HG02588 (cell line): ENCODE measurements around the gene EPN3.

Experiments
- ATAC-seq: cut with Tn5 transposase; IDR thresholded peaks from one replicate; pipeline ENCODE4 v1.9.1; 2021; ENCODE audit warnings: mild to moderate bottlenecking, moderate library complexity; ENCODE audit not compliant: unreplicated experiment

The EPN3 gene

DNA sequence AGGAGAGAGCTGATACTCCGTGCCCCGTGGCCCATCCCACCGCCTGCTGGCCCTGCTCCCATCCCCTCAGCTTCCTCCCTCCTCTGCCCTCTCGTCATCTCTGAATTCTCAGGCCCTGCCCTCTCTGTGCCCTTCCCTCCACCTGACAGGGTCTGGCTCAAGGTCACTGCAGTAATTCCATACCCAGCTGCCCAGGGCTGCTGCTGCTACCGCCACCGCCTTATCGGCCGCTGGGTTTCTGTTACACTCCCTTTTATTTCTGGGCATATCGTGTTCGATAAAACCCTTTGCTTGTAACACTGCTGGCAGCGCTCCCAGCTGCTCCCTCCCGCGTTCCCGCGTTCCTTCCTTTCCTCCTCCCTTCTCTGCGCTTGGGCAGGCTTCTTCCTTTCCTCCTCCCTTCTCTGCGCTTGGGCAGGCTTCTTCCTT lies 1.2 kb downstream of the EPN3 start:
- no peak for ATAC-seq

DNA sequence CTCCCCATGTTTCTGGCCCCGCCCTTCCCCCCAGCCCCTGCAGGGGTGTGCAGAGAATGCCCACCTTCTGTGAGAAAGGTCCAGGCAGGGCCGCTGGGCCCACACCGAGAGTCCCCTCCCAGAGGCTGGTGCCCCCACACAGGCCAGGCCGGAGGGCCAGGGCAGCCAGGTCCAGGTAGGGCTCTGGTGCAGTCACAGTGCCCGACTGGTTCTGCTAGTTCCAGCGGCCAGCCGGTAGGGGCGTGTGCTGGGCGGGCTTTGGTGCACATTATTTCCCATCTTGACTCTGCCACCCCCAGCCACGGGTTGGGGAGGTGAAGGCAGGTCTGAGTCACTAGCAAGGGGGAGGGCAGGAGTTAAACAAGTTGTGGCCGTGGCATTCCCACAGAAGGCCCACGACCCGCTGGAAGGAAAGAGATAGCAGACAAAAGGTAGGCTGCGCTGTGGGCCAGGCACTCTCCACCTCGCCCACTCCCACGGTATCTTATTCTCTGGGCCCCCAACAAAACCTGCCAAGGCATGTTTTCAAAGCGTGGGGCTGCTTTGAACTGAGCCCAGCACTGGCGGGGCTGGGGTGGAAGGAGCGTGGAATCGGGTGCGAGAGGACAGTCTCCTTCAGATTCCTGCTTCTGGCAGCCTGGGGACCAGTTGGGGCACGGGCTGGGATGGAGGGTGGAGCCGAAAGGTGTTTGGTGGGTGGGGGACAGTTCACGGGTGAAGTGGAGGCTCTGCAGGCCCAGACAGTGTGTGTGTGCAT lies 1.9 kb downstream of the EPN3 start:
- no peak for ATAC-seq

DNA sequence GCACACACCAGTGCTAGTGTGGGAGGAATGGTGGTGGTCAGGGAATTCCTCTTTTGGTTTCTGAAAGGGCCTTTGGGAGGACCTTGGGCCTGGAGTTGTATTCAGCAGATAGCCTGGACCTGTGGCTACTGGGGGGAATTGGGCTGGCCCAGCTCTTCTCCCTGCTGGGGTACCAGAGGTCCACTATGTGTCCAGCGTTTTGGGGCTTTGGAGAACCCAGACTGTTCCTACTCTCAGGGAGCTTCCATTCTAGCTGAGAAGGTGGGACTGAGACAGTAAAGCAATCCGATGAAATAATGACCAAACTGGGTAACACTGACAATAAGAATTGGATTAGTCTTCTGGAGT lies 2.4 kb downstream of the EPN3 start:
- no peak for ATAC-seq

DNA sequence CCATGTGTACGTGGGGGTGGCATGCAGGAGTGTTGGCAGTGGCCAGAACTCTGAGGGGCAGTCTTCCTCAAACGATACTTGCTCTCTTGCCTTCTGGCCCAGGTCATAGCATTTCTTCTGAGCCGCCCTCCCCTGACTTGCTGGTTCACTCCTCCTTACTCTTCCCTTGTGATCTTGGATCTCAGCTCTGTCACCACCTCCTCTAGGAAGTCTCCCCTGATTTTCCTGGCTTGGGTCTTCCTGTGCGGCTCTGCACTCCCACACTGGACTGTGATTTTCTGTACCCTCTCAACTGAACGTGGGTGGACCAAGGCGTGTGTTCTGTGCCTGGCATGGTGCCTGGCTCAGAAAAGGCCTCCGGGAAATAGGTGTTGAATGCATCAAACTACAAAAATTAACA lies 2.9 kb downstream of the EPN3 start:
- no peak for ATAC-seq

DNA sequence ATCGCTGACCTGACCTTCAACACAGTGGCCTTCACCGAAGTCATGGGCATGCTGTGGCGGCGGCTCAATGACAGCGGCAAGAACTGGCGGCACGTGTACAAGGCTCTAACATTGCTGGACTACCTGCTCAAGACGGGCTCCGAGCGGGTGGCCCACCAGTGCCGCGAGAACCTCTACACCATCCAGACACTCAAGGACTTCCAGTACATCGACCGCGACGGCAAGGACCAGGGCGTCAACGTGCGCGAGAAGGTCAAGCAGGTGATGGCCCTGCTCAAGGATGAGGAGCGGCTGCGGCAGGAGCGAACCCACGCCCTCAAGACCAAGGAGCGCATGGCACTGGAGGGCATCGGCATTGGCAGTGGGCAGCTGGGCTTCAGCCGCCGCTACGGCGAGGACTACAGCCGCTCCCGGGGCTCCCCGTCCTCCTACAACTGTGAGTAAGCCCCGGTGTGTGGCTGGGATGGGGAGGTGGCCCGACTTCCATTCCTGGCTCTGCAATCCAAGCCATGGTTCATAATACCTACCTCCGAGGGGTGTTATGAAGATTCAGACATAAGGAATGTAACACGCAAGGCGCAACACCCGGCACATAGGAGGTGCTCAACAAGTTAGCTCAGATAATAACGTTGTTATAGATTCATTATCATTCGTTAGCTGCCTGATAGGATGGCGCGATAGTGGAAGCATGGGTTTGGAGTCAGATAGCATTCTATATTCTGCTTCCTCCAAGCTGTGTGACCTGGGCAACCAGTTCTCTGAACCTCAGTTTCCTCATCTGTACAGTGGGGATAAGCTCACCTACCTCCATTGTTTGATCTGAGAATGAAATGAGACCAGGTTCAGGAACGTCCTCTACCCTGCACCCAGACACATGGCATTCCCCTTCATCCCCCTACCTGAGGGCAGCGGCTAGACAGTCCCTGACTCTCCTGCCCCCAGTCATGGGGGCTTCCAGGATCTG lies 4.4 kb downstream of the EPN3 start:
- ATAC-seq, result no peak

DNA sequence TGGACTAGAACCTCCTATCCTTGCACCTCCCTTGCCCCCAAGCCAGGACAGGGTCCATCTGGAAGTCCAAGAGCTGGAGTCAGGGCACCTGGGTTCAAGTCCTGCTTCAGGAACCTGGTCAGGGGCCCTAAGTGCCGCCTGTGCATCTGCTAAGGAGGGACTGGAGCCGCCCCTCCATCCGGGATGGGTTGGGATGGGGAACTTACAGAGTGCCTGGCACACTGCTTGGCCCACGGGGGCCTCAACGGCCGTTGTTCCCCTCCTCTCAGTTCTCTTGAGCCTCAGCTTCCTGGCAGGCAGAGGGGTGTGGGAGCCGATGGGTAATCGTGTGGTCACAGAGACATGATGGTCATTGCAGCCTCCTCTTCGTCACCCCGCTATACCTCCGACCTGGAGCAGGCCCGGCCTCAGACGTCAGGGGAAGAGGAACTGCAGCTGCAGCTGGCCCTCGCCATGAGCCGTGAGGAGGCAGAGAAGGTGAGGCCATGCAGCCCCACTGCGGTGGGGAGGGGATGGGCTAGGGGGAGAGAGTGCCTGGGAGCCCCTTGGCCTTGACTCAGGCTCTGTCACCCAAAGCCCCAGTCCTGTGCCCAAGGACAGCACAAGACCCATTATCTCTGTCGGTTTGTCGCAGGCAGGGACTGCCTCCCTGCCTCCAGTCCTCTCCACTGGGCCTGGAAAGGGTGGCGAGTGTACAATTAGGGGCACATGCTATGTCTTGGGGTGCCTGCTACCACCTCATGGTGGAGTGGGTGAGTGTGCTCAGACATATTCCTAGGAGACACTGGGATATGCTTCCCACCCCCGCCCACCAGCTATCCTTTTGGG lies 5.4 kb downstream of the EPN3 start:
- no peak for ATAC-seq

DNA sequence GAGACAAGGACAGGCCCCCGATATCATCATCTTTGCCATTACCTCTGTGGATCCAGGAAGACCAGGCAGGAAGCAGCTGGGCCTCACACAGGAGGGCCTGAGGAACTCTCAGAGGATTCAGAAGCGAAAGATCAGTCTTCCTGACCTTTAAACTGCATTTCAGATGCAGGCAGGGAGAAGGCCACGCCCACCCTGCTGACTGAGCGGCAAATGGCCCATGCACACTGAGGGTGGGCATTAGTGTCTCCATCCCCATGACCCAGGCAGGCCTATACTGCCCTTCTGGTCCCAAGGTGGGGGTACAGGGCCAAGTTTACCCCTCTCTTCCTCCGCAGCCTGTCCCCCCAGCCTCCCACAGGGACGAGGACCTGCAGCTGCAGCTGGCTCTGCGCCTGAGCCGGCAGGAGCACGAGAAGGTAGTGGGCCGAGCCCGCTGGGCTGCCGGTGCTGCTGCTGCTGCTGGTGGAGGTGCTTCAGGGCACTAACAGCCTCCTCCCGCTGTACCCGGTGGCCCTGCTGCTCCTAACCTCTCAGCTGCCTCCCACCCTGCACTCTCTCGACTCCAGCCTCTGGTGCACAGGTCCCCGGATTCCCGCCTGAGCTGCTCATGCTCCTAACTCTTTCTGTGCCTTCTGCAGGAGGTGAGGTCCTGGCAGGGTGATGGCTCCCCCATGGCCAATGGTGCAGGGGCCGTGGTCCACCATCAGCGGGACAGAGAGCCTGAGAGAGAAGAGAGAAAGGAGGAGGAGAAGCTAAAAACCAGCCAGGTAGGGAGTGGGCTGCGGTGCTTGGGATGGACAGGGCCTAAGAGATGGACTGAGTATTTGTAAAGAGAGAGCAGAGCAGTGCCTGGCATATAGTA lies 6.2 kb downstream of the EPN3 start:
- ATAC-seq, result no peak

DNA sequence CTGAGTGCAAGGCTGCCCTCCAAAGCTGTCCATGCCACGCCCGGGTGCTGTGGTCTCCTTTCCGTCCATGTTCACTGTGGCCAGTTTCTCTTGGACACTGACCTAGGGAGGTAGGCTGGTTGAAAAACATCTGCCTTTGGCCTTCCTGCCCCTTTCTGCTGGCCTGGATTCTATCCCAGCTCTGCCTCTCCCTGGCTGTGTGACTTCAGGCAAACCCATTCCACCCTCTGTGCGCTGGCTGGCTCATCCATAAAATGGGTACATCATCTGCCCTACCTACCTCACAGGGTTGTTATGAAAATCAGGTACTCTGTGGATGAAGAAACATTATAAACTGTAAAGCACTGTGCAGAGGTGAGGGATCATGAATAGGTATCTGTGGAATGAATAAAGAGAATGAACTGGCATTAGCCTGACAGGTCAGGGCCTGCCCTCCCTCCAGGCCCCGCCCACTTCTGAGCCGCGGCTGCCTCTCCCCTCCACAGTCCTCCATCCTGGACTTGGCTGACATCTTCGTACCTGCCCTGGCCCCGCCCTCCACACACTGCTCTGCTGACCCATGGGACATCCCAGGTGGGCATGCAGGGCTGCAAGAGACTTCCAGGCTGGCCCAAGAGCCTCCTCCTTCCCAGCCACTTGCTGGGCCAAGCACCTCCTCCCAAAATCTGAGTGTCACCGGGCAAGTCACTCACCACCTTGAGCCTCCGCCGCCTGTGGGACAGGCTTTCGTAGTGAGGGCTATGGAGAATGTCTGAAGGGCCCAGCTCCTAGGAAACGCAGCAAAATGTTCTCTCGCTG lies 7.4 kb downstream of the EPN3 start:
- no peak for ATAC-seq

DNA sequence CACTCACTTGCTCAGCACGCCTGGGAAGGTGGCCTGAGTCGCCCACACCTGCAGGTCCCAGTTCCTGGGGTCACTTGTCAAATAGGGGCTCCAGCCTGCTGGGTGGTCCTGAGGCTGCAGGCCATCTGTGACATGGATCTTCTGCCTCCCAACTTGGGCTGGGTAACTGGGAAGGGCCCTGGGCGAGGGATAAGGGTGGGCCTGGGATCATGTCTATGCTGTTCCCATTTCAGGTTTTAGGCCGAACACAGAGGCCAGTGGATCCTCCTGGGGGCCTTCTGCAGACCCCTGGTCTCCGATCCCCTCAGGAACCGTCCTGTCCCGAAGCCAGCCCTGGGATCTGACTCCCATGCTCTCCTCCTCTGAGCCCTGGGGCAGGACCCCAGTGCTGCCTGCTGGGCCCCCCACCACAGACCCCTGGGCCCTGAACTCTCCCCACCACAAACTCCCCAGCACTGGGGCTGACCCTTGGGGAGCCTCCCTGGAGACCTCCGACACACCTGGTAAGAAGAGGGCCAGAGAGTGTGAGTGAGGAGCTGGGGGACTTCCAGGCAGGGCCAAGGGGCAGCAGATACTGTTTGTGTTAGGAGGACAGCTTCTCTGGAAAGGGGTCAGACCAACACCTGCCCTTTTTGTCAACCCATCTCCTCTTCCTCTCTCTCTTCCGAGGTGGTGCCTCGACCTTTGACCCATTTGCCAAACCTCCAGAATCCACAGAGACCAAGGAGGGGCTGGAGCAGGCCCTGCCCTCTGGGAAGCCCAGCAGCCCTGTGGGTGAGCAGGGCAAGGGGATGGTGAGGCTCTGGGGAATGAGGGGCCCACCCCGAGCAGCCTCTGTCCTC lies 8.2 kb downstream of the EPN3 start:
- ATAC-seq, result no peak

DNA sequence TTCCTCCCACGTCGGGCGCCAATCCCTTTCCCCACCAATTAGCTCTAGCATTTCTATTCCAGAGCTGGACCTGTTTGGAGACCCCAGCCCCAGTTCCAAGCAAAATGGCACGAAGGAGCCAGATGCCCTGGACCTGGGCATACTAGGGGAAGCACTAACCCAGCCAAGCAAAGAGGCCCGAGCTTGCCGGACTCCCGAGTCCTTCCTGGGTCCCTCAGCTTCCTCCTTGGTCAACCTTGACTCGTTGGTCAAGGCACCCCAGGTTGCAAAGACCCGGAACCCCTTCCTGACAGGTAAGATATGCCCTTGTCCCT lies 8.8 kb downstream of the EPN3 start:
- ATAC-seq, result no peak

DNA sequence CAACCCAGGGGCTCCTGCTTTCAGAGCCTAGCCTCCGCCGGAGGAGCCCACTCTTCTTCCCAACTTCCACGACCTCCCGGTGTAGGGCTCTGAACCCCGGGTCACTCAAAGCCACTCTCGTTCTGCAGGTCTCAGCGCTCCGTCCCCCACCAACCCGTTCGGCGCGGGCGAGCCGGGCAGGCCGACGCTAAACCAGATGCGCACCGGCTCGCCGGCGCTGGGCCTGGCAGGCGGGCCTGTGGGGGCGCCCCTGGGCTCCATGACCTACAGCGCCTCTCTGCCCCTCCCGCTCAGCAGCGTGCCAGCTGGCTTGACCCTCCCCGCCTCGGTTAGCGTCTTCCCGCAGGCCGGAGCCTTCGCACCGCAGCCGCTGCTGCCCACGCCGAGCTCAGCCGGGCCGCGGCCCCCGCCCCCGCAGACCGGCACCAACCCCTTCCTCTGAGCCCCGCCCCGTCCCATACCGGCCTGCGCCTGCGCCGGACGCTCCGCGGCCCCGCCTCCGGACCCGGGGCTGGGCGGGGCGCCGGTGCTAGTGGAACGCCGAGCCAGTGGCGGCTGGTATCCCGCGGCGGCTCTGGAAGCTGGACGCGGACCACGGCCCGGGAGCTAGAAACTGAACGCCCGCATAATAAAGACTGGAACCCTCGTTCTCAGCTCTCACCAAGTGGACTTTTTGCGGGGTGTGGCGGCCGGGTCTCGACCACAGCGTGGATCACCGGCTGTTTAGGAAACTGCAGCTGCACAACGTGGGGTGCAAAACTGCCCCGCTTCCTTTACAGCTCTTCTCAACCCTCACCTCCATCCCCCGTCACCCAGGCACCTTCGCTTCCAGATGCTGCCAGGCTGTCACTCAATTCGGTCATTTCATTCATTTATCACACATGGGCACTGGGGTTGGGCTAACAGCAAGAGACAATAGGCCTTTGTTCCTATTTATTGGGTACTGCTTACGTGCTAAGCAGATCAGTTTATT lies 9.5 kb downstream of the EPN3 start:
- ATAC-seq, result peak; percentile 76

DNA sequence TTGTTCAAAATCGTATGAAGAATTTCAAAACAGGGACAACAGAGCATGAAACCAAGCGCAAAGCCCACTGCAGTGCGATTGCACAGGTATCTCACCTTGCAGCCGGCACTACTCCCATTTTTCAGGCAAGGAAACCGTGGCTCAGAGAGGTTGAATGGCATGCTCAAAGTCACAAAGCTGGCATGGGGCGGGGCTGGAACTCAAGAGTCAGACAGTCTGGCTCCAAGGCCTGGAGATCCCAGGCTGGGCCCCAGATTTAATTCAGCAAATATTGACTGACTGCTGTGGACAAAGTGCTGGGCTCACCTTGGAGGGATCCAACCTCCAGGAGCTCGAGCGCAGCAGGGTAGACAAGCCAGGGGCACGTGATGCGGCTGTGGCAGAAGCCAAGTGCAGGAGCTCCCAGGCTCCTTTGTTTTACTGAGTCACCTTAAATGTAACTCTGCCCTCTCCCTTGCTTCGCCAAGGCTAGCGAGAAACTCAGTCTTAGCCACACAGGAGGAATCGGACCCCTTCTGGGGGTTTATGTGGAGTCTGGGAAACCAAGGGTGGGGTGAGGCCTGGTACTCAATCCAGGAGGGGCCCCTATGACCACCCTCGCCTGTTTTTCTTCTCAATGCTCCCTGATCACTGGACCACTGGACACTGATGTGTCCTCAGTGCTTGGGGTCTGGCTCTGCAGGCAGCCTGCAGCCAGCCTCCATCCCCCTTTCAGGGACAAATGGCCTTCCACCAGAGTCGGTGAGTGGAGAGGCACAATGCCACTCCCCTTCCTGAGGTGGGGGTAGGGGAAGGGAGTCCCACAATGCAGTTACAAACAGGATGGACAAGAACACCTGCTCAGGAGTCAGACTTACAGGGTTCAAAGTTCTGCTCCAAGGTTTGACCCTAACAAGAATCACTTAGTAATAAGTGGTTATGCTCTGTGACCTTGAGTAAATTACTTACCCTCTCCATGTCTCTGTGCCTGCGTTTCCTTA lies 10.6 kb downstream of the EPN3 start:
- no peak for ATAC-seq

DNA sequence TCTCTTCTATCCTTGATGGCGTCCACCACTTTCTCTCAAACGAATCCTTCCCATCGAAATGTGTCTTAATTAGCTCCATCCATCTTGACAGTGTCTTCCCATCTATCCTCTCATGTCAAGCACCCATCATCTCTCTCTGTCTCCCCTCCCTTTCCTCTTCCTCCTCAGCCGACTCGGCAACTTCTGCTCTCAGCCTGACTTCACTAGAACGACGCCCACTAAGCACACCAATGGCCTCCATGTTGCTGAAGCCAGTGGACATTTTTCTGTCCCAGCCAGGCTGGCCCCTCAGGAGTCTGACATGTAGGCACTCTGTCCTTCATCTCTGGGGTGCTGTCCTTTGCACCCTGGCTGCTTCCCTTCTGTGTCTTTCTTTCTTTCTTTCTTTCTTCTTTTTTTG lies 12.0 kb downstream of the EPN3 start:
- no peak for ATAC-seq

DNA sequence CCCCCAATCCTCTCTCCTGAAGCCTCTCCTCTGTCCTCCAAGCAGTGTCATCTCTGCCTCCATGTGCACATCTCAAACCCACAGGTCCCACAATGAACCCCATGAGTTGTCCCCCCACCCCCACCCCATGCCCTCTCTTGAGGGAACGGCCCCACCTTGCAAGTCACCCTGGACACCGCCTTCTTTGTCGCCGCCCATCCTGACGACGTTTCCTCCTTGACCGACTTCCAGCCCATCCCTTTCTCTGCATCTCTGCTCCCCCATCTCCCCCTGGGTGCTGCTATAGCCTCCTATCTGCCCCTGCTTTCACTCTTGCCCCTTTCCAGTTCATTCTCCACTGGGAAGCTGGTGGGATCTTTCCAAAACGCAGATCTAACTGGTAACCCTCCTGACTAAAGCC lies 12.8 kb downstream of the EPN3 start:
- ATAC-seq, result no peak

DNA sequence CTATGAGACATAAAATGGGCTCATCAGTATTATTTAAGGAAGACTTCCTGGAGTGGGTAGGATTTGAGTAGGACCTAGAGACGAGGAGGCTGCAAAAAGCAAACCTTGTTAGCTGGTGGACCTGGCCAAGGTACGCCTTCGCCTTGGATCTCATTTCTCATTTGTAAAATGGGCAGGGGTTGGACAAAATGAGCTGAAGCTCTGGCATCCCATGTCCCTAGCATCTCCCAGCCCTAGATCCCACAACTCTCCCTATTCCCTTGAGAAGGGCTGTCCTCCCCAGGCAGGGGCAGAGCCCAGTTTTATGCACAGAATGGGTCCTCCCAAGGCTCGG lies 14.1 kb downstream of the EPN3 start:
- no peak for ATAC-seq

DNA sequence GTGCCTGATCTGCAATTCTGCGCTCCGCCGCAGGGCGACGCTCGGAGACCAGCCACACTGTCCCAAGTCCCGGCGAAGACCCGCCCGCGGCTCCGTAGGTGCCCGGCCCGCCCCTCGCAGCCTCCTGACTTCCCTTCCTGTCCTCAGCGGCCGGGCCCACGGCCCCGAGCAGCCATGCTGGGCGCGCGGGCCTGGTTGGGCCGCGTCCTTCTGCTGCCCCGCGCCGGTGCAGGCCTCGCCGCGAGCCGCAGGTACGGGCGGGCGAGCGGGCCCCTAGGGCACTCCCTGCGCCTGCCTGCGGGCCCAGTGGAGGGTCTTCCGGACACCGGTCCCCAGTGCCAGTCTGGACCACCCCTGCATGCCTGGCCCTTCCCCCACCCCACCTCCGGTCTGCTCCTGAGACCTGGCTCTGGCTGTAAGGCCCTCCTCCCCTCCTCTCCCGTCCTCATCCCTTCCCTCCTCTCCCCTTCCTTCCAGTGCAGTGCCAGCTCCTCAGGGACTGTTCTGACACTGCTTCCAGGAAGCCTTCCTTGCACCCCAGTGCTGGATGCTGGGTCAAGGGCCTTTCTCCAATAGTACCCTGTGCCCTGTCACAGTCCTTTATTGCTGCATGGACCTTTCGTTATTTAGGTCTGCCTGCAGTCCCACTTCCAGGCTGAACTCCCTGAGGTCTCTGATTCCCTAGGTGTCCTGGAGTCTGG lies 14.7 kb downstream of the EPN3 start, which contains the start of gene SPATA20:
TSS of gene SPATA20 (plus strand) at position 140 of the 701 bp plus-strand sequence. CDS start at position 175, 35 bp downstream.
- peak; percentile 63 for ATAC-seq
